Measurements from ENCODE around the gene BCL6B.

Gene BCL6B

DNA sequence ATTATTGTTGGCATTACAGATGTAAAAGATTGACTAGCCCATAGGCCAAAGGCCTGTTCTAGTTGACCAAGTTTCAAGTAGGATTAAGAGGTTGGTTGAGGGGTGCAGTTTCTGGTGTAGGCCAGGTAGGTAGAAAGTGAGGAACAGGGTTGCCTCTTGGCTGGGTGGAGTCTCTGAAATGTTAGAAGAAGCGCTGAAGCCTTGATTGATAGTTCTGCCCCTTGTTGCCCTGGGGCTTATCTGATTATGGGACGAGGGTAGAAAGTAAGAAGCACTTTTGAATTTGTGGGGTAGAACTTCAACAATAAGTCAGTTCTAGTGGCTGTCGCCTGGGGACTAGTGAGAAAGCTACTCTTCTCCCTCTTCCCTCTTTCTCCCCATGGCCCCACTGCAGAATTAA, 6.2 kb downstream of the BCL6B start:
- no peak for TF ChIP-seq EZH2phosphoT487 (conservative IDR thresholded peaks at IDR 0.05; ENCODE audit: low read length)
- TF ChIP-seq, protein P1, sequence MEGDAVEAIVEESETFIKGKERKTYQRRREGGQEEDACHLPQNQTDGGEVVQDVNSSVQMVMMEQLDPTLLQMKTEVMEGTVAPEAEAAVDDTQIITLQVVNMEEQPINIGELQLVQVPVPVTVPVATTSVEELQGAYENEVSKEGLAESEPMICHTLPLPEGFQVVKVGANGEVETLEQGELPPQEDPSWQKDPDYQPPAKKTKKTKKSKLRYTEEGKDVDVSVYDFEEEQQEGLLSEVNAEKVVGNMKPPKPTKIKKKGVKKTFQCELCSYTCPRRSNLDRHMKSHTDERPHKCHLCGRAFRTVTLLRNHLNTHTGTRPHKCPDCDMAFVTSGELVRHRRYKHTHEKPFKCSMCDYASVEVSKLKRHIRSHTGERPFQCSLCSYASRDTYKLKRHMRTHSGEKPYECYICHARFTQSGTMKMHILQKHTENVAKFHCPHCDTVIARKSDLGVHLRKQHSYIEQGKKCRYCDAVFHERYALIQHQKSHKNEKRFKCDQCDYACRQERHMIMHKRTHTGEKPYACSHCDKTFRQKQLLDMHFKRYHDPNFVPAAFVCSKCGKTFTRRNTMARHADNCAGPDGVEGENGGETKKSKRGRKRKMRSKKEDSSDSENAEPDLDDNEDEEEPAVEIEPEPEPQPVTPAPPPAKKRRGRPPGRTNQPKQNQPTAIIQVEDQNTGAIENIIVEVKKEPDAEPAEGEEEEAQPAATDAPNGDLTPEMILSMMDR (IDR thresholded peaks at IDR 0.05; ENCODE audit: insufficient read depth, low read length, poor library complexity, severe bottlenecking) = no peak
- no peaks in the 10 kb centered on the region for H4K20me1 ChIP-seq (ENCODE audit: low read depth, low read length)
- no peaks in the 10 kb centered on the region for H3K79me2 ChIP-seq (ENCODE audit: insufficient read depth, low read length)
- no peak overlapping the region for H3K4me3 ChIP-seq (ENCODE audit: insufficient read depth, low read length, poor library complexity, severe bottlenecking)
- no peaks in the 10 kb centered on the region for H3K27me3 ChIP-seq (ENCODE audit: low read length)
- H3K36me3 ChIP-seq (ENCODE audit: low read length) = no peaks in the 10 kb centered on the region
- no peaks in the 10 kb centered on the region; the same call in 1 of the 2 replicates for H3F3A ChIP-seq (ENCODE audit: insufficient read depth)
- no peak overlapping the region for H3K27ac ChIP-seq (ENCODE audit: low read depth, low read length)
- H2AFZ ChIP-seq (ENCODE audit: low read depth, low read length, severe bottlenecking) = no peak overlapping the region
- no peaks in the 10 kb centered on the region for H3K9me2 ChIP-seq (replicated peaks; ENCODE audit: insufficient read depth, low read length)
- H3K4me2 ChIP-seq (ENCODE audit: low read depth, low read length, poor library complexity, severe bottlenecking) = no peak overlapping the region
- no peaks in the 10 kb centered on the region for H3K9me3 ChIP-seq (ENCODE audit: insufficient read depth, low read length)
- H3K9ac ChIP-seq (ENCODE audit: low read length) = no peak overlapping the region

GRCh38 chr17:7029659-7030058, 6.8 kb downstream of the BCL6B start:
- TF ChIP-seq EZH2phosphoT487 (conservative IDR thresholded peaks at IDR 0.05; ENCODE audit: low read length) = no peak
- TF ChIP-seq, protein P1 (IDR thresholded peaks at IDR 0.05; ENCODE audit: insufficient read depth, low read length, poor library complexity, severe bottlenecking) = no peak
- no peak overlapping the region for H3K27ac ChIP-seq (ENCODE audit: low read depth, low read length)
- no peaks in the 10 kb centered on the region for H3K9me2 ChIP-seq (replicated peaks; ENCODE audit: insufficient read depth, low read length)
- H3K9me3 ChIP-seq (ENCODE audit: insufficient read depth, low read length) = no peaks in the 10 kb centered on the region
- H3K4me2 ChIP-seq (ENCODE audit: low read depth, low read length, poor library complexity, severe bottlenecking) = no peak overlapping the region
- H3K36me3 ChIP-seq (ENCODE audit: low read length) = no peaks in the 10 kb centered on the region
- no peaks in the 10 kb centered on the region for H4K20me1 ChIP-seq (ENCODE audit: low read depth, low read length)
- no peaks in the 10 kb centered on the region for H3K27me3 ChIP-seq (ENCODE audit: low read length)
- H3F3A ChIP-seq (ENCODE audit: insufficient read depth) = no peaks in the 10 kb centered on the region; the same call in 1 of the 2 replicates
- no peak overlapping the region for H3K9ac ChIP-seq (ENCODE audit: low read length)
- H3K4me3 ChIP-seq (ENCODE audit: insufficient read depth, low read length, poor library complexity, severe bottlenecking) = no peak overlapping the region
- no peaks in the 10 kb centered on the region for H3K79me2 ChIP-seq (ENCODE audit: insufficient read depth, low read length)
- H2AFZ ChIP-seq (ENCODE audit: low read depth, low read length, severe bottlenecking) = no peak overlapping the region

- peak overlapping the region; percentile 83 for H3K4me2 ChIP-seq (ENCODE audit: low read depth, low read length, poor library complexity, severe bottlenecking)
- no peaks in the 10 kb centered on the region for H3K36me3 ChIP-seq (ENCODE audit: low read length)
- H3K79me2 ChIP-seq (ENCODE audit: insufficient read depth, low read length) = no peaks in the 10 kb centered on the region
- H3F3A ChIP-seq (ENCODE audit: insufficient read depth) = no peaks in the 10 kb centered on the region; the same call in 1 of the 2 replicates
- peak overlapping the region; percentile 88 for H3K9ac ChIP-seq (ENCODE audit: low read length)
- peak overlapping the region; percentile 84 for H2AFZ ChIP-seq (ENCODE audit: low read depth, low read length, severe bottlenecking)
- no peaks in the 10 kb centered on the region for H4K20me1 ChIP-seq (ENCODE audit: low read depth, low read length)
- TF ChIP-seq, protein P1 (IDR thresholded peaks at IDR 0.05; ENCODE audit: insufficient read depth, low read length, poor library complexity, severe bottlenecking) = no peak
- no peak for TF ChIP-seq EZH2phosphoT487 (conservative IDR thresholded peaks at IDR 0.05; ENCODE audit: low read length)
- peak overlapping the region; percentile 96 for H3K4me3 ChIP-seq (ENCODE audit: insufficient read depth, low read length, poor library complexity, severe bottlenecking)
- H3K27me3 ChIP-seq (ENCODE audit: low read length) = no peaks in the 10 kb centered on the region
- peak overlapping the region; percentile 61 for H3K27ac ChIP-seq (ENCODE audit: low read depth, low read length)
- H3K9me3 ChIP-seq (ENCODE audit: insufficient read depth, low read length) = no peaks in the 10 kb centered on the region
- no peaks in the 10 kb centered on the region for H3K9me2 ChIP-seq (replicated peaks; ENCODE audit: insufficient read depth, low read length)
These were observed 12.2 kb downstream of the BCL6B start for GRCh38 chr17:7034955-7035590.
